ENCODE data around the gene ADAMTS2.

DNA sequence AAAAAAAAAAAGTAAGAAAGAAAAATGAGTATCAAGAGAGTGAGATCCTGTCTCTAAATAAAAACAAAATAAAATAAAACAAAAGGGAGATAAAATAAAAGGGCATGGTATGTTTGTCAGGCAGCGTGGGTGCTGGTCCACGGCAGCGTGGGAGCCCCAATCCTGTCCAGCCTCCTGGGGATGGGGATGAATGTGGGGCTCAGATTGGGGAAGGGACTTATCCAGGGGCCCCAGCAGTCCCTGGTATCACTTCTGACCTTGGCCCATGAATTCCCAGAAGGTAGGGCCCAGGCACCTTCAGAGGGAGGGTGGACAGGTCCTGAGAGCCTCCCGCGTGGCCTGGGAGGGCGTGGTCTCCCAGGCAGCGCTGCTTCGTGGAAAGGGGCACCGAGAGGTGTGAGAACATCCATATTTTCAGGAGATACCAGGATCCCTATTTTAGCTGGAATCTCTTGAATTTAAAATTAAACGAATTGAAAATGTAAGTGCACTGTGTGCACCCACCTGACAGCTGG is 213.9 kb downstream of the ADAMTS2 start:
- TF ChIP-seq, protein P1, sequence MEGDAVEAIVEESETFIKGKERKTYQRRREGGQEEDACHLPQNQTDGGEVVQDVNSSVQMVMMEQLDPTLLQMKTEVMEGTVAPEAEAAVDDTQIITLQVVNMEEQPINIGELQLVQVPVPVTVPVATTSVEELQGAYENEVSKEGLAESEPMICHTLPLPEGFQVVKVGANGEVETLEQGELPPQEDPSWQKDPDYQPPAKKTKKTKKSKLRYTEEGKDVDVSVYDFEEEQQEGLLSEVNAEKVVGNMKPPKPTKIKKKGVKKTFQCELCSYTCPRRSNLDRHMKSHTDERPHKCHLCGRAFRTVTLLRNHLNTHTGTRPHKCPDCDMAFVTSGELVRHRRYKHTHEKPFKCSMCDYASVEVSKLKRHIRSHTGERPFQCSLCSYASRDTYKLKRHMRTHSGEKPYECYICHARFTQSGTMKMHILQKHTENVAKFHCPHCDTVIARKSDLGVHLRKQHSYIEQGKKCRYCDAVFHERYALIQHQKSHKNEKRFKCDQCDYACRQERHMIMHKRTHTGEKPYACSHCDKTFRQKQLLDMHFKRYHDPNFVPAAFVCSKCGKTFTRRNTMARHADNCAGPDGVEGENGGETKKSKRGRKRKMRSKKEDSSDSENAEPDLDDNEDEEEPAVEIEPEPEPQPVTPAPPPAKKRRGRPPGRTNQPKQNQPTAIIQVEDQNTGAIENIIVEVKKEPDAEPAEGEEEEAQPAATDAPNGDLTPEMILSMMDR (conservative IDR thresholded peaks at IDR 0.05) = no peak
- TF ChIP-seq ZFX (IDR thresholded peaks at IDR 0.05) = no peak
